ENCODE measurements around the gene SMAD3. TPM values are rescaled to one million over a fixed set of nuclear protein-coding genes. Genes with fewer than 3 reads are reported as not detected.

Gene SMAD3
- total and polyA plus RNA-seq, 2 of the 8 experiments (the other 6 are each of a cell fraction or from before 2014, with no cell fraction given) = 10.1 to 12.4 TPM

DNA sequence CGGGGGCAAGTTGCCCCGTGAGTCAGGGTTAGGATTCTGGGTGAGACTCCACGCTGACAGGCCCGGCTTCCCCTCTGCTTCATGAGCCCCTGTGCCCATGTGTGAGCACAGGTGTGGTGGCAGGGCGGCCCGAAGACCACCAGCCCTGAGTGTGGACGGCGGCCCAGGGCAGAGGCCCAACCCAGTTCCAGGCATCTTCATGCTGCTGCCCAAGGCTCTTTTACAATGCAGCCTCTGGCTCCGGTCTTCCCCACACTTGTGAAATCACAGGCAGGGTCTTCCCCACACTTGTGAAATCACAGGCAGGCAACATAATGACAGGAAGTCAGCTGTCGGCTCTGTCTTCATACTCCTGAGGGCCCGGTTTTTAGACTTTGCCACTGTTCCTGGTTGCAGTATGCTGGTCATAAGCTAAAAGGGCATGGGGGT is 110.3 kb downstream of the SMAD3 start:
- no peak overlapping the region for H3K4me3 ChIP-seq (ENCODE audit: extremely low read depth in 1 of 4, insufficient read depth in 2 of 4, low read depth in 3 of 4, low read length in 4 of 4)
- H3K79me1 ChIP-seq (ENCODE audit: low read depth, low read length) = peaks cover 2% of the 10 kb centered on the region; the same call in 1 of the 2 replicates
- peaks cover 0 to 1% of the 10 kb centered on the region in 2 experiments for H4K20me1 ChIP-seq (replicated peaks in 1 of 2; ENCODE audit: control insufficient read depth in 1 of 2, insufficient read depth in 2 of 2, low read length in 2 of 2)
- H2AK5ac ChIP-seq (ENCODE audit: low read depth, low read length) = no peak overlapping the region
- H4K91ac ChIP-seq (replicated peaks; ENCODE audit: insufficient read length, low read length) = peak overlapping the region; percentile 20
- peaks cover 4 to 23% (median 11%) of the 10 kb centered on the region in 4 experiments for H3K4me1 ChIP-seq (replicated peaks in 1 of 4; ENCODE audit: control insufficient read depth in 3 of 4, insufficient read depth in 4 of 4, low read length in 3 of 4)
- no peak overlapping the region for H2AFZ ChIP-seq (ENCODE audit: low read length)
- no peak overlapping the region for H3K4ac ChIP-seq (replicated peaks; ENCODE audit: insufficient read length, low read depth, low read length)
- H3K18ac ChIP-seq (ENCODE audit: extremely low read depth, low read length) = peak overlapping the region; percentile 42; the same call in 1 of the 2 replicates
- no peaks in the 10 kb centered on the region for H3K36me3 ChIP-seq (ENCODE audit: control insufficient read depth in 2 of 4, insufficient read depth in 4 of 4, low read length in 3 of 4)
- H3K9me3 ChIP-seq (ENCODE audit: insufficient read depth in 2 of 2, low read depth in 1 of 2, low read length in 1 of 2) = no peaks in the 10 kb centered on the region
- H3K4me2 ChIP-seq (ENCODE audit: insufficient read depth in 1 of 2, low read depth in 2 of 2, low read length in 2 of 2) = no peak overlapping the region
- H3K14ac ChIP-seq (ENCODE audit: insufficient read length) = no peak overlapping the region
- H4K8ac ChIP-seq (ENCODE audit: extremely low read depth, insufficient read depth, low read length) = no peak overlapping the region; the same call in 1 of the 2 replicates
- no peak overlapping the region for H3K23ac ChIP-seq (ENCODE audit: insufficient read length)
- no peak overlapping the region for H2BK5ac ChIP-seq (ENCODE audit: low read depth, low read length)
- no peaks in the 10 kb centered on the region for H3K79me2 ChIP-seq (ENCODE audit: control insufficient read depth in 1 of 2, insufficient read depth in 2 of 2, low read length in 2 of 2)
- no peak overlapping the region for H3K56ac ChIP-seq (replicated peaks; ENCODE audit: insufficient read length, low read depth, low read length)
- H3K9ac ChIP-seq (replicated peaks in 1 of 4; ENCODE audit: extremely low read depth in 1 of 4, low read depth in 3 of 4, low read length in 3 of 4) = no peak overlapping the region
- 89% methylated on average over 11 of the region's 11 CpGs; no CpG with 5 or more reads in 1 of the 2 experiments for WGBS, 2 experiments (ENCODE audit: extremely low coverage in 1 of 2, insufficient coverage in 1 of 2, insufficient read length in 1 of 2, insufficient replicate concordance in 2 of 2, low coverage in 1 of 2, low lambda C conversion rate in 2 of 2, missing lambda C conversion rate in 1 of 2)
- H3K27me3 ChIP-seq (replicated peaks in 1 of 4; ENCODE audit: control insufficient read depth in 3 of 4, extremely low read depth in 1 of 4, insufficient read depth in 3 of 4, low read length in 3 of 4) = no peaks in the 10 kb centered on the region
- 0 out of 2 replicates have a peak overlapping the region, but pooled peaks have one; percentile 18 for H2BK15ac ChIP-seq (ENCODE audit: low read length)
- ChIA-PET POLR2A (ENCODE audit: partially characterized antibody) (interaction anchor here (0.8 to 1.0 kb wide), 2 partner anchors 29 to 265 kb away, joined by 3 read pairs; no protein-coding TSS in a partner anchor), CTCF (ENCODE audit: partially characterized antibody) (interaction anchor here (0.6 to 1.8 kb wide), 7 partner anchors 9 to 569 kb away, joined by 3 to 8 read pairs (median 4); no protein-coding TSS in a partner anchor)
- no peak overlapping the region for H2BK120ac ChIP-seq (replicated peaks; ENCODE audit: low read depth, low read length)
- DNase-seq (ENCODE audit: low read depth in 1 of 2, low spot score in 2 of 2) (no peak), FAIRE-seq (no peak)
- H3K23me2 ChIP-seq (ENCODE audit: low read depth, low read length) = no peaks in the 10 kb centered on the region
- no peak overlapping the region for H2BK20ac ChIP-seq (ENCODE audit: low read length)
- peak overlapping the region; percentile 78; the same call in 1 of the 2 replicates for H2BK12ac ChIP-seq (ENCODE audit: low read depth, low read length)
- no peak overlapping the region for H3K27ac ChIP-seq (ENCODE audit: low read depth, low read length)
- H4K5ac ChIP-seq (ENCODE audit: insufficient read length, low read depth, low read length) = no peak overlapping the region
- TF ChIP-seq CHD1 (IDR thresholded peaks at IDR 0.05; ENCODE audit: low read depth, low read length) = no peak
- no peak for TF ChIP-seq KDM1A (IDR thresholded peaks at IDR 0.05; ENCODE audit: borderline replicate concordance, low read length)
- TF ChIP-seq CTBP2 (IDR thresholded peaks at IDR 0.05; ENCODE audit: borderline replicate concordance, insufficient read depth, insufficient read length, low read length) = no peak
- no peak for TF ChIP-seq SP4 (IDR thresholded peaks at IDR 0.05; ENCODE audit: low read length)
- TF ChIP-seq, protein P1, sequence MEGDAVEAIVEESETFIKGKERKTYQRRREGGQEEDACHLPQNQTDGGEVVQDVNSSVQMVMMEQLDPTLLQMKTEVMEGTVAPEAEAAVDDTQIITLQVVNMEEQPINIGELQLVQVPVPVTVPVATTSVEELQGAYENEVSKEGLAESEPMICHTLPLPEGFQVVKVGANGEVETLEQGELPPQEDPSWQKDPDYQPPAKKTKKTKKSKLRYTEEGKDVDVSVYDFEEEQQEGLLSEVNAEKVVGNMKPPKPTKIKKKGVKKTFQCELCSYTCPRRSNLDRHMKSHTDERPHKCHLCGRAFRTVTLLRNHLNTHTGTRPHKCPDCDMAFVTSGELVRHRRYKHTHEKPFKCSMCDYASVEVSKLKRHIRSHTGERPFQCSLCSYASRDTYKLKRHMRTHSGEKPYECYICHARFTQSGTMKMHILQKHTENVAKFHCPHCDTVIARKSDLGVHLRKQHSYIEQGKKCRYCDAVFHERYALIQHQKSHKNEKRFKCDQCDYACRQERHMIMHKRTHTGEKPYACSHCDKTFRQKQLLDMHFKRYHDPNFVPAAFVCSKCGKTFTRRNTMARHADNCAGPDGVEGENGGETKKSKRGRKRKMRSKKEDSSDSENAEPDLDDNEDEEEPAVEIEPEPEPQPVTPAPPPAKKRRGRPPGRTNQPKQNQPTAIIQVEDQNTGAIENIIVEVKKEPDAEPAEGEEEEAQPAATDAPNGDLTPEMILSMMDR (IDR thresholded peaks at IDR 0.05; ENCODE audit: control extremely low read depth in 1 of 3, insufficient read depth in 1 of 3, low read depth in 1 of 3, low read length in 3 of 3) = no peak
- no peak for TF ChIP-seq EZH2 (IDR thresholded peaks at IDR 0.05; ENCODE audit: low read depth, low read length, severe bottlenecking)
- no peak for TF ChIP-seq RFX5 (IDR thresholded peaks at IDR 0.05; ENCODE audit: borderline replicate concordance, low read depth, low read length)
- TF ChIP-seq BRCA1 (IDR thresholded peaks at IDR 0.05; ENCODE audit: low read depth, low read length) = no peak
- TF ChIP-seq, protein P2, sequence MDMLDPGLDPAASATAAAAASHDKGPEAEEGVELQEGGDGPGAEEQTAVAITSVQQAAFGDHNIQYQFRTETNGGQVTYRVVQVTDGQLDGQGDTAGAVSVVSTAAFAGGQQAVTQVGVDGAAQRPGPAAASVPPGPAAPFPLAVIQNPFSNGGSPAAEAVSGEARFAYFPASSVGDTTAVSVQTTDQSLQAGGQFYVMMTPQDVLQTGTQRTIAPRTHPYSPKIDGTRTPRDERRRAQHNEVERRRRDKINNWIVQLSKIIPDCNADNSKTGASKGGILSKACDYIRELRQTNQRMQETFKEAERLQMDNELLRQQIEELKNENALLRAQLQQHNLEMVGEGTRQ (IDR thresholded peaks at IDR 0.05; ENCODE audit: low read length) = no peak
- no peak for TF ChIP-seq YY1 (IDR thresholded peaks at IDR 0.05; ENCODE audit: low read depth, low read length)

Measured in H1 (cell line).